ENCODE data around the gene KRTAP13-1.

Gene KRTAP13-1, protein sequence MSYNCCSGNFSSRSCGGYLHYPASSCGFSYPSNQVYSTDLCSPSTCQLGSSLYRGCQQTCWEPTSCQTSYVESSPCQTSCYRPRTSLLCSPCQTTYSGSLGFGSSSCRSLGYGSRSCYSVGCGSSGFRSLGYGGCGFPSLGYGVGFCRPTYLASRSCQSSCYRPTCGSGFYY

GRCh38 chr21:30395731-30396130 lies at the start of gene KRTAP13-1:
Gene KRTAP13-1 (plus strand): TSS chr21:30396031. CDS start chr21:30396087, 56 bp downstream.
- no peak for DNase-seq

DNA sequence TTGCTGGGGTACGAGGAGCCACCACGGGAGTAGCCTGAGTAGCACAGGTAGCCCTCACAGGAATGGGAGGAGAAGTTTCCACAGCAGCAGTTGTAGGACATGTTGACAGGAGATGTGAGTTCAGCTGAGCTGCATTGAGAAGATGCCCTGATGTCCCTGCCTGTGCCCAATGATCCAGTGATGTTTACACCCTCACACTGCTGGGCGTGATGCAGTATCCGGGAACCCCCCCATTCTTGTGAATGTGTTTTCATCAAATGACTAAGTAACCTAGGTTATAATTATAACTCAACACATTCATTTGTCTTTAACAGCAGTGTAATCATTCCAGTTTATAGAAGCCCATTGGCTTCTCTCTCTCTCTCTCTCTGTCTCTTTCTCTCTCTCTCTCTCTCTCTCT lies 47.3 kb upstream of the KRTAP13-1 start, which contains the start of gene KRTAP23-1:
KRTAP23-1 (minus strand) TSS at position 101 of the 400 bp plus-strand sequence; CDS start at position 101, 0 bp downstream.
- no peak for DNase-seq

GRCh38 chr21:30349572-30349971 lies 46.3 kb upstream of the KRTAP13-1 start:
- DNase-seq = no peak

DNA sequence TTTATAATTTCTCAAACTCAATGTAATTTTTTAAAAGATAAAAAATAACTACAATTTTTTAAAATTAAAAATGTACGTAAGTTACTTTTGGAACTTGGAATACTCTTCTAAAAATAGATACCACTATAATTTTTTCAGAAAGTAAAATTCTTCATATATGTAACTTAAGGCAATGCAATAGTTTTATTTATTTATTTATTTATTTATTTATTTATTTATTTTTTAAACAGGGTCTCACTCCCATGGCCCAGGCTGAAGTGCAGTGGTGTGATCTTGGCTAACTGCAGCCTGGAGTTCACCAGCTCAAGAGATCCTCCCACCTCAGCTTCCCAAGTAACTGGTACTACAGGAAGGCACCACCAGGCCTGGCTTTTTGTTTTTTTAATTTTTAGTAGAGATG lies 44.3 kb upstream of the KRTAP13-1 start:
- no peak for DNase-seq

- no peak for DNase-seq
Observed at GRCh38 chr21:30354308-30355005, 41.4 kb upstream of the KRTAP13-1 start.

- DNase-seq = no peak
Observed at GRCh38 chr21:30355906-30356305, 39.9 kb upstream of the KRTAP13-1 start.

GRCh38 chr21:30372139-30372770 lies 23.6 kb upstream of the KRTAP13-1 start, which contains the start of gene KRTAP13-2:
Gene KRTAP13-2 (minus strand): TSS chr21:30372271. CDS start chr21:30372213, 58 bp downstream.
- no peak for DNase-seq

DNA sequence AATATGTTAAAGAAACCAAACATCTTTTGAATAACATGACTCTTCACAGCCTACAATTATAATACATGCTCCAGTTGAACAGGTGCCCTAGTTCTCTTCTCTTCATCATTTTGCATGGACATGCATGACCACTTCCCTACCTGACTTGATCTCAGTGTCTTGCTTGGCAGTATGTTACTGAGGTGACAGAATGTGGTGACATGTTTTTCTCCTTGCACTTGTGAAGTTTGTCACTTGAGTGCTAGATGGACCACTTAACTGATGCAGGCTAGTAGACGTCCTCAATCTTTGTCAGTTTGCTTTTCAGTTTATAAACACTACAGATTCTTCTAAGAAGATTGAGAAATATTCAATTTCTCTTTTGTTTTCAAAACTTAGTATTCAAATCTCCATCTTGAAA lies 13.6 kb upstream of the KRTAP13-1 start:
- no peak for DNase-seq

DNA sequence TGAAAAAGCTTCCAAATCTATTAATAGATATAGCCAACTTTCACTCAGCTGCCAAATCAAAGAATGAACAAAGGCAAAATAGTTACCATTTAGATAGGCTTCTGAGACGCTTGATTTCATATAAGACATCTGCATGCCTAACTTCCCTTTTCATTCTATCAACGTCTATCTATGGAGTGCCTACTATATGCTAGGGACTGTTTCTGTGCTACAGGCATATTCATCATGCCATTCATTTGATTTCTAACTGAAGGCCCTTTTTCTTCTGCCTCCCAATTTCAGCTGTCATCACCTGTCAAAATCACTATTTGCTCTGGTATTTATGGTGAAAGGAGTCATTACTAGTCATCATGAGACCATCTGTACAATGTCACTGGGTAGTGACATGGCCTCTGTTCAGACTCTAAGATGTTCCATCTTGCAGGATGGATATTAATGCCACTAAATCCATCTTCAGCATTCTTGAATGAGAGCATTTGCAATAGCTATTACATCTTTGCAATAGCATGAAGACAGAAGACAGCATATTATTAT lies 4.3 kb upstream of the KRTAP13-1 start:
- DNase-seq = no peak

- no peak for DNase-seq
Observed at GRCh38 chr21:30408782-30409494, 13.1 kb downstream of the KRTAP13-1 start.

GRCh38 chr21:30415993-30416392 lies 20.2 kb downstream of the KRTAP13-1 start:
- DNase-seq = no peak

- no peak for DNase-seq
Observed at GRCh38 chr21:30425826-30426225, 30.0 kb downstream of the KRTAP13-1 start, which contains the start of gene KRTAP13-3. Gene KRTAP13-3 (minus strand): TSS chr21:30425926. CDS start chr21:30425912, 14 bp downstream.

DNA sequence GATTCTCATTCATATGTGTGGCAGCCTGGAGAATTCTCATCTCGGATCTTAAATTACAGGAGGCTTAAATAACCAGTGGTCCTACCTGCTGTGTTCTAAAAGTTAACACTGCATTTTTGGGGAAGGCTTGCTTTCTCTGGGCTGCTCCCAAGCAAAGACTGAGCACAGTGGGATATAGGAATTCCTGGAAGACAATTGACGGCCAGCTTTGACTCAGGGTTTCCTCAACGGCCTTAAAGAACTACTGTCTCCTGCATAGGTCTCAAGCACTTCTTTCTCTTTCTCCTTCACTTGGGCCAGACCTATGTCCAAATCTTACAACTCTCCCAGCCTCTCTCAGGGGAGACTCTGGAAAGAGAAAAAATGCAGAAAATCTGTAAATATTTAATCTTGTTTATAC lies 30.9 kb downstream of the KRTAP13-1 start:
- no peak for DNase-seq

DNA sequence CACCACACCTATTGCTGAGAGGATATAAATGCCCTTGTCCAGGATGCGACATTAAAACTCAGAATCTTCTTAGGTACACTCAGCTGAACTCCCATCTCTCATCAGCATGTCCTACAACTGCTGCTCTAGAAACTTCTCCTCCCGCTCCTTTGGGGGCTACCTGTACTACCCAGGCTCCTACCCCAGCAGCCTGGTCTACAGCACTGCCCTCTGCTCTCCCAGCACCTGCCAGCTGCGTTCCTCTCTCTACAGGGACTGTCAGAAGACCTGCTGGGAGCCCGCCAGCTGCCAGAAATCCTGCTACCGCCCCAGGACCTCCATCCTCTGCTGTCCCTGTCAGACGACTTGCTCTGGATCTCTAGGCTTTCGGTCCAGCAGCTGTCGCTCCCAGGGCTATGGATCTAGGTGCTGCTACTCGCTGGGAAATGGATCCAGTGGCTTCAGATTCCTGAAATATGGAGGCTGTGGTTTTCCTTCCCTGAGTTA lies 34.4 kb downstream of the KRTAP13-1 start, which contains the start of gene KRTAP13-4:
KRTAP13-4 (plus strand) TSS at position 51 of the 486 bp plus-strand sequence; CDS start at position 107, 56 bp downstream.
- no peak for DNase-seq

GRCh38 chr21:30434033-30434631 lies 38.3 kb downstream of the KRTAP13-1 start:
- no peak for DNase-seq

DNA sequence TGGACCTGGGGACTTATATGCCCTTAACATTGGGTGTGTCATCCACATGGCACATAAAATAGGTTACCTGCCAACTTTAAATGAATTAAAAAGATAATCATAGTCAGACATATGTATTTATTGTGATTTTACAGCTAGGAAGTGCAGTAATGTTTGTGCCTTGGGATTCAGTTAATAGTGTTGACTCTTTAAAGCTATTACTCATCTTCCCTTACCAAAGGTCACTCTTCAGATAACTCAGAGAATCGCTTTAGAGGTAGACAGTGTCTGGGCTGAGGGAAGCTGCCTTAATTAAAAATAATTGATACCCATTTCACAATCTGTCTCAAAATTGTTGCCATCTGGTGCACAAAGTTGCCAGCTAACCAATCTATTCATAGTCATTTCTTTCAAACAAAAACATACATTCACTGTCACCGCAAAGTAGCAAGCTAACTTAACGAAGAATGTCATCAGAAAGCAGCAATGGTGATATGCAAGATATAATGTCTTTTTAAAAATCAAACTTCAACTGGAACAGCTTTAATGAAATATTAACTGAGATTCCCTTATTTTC lies 41.3 kb downstream of the KRTAP13-1 start:
- DNase-seq = no peak

GRCh38 chr21:30439975-30440374 lies 44.1 kb downstream of the KRTAP13-1 start, which contains the start of gene KRTAP15-1:
Gene KRTAP15-1 (plus strand): TSS chr21:30440275. CDS start chr21:30440328, 53 bp downstream.
- no peak for DNase-seq

DNA sequence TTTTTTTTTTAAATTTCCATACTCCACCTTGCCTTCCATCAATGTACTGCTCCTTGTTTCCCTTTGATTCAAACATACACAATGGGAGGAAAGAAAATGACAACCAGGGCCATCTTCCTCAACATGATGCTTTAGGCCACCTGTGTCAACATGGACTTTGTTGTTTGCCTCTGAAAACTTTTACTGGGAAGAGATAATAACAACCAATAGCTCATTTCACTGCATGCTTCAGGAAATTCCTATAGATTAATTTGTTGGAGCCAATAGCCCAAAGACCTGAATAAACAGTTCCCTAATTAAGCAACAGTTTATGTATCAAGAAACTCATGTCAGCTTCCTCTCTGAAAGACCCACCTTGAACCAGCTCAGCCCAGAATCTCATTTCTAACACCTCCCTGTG lies 47.4 kb downstream of the KRTAP13-1 start:
- no peak for DNase-seq

DNA sequence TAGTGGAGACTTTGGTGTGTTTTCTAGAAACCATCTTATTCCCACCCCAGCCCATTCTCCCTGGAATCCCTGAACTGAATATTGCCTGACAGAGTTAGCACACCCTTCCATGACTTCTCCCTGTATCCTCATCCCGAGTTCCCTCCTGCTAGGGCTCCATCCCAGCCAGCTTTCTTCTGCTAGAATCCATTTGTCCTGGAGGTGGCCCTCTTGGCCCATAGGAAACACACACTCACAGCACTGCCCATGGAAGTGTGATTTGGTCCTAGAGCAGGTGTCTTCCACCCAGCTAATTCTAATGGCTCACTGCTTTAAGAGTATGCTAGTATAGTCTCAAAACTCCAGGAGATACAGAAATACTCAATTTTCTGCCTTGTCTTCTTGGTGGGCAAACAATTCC lies 48.4 kb downstream of the KRTAP13-1 start:
- DNase-seq = no peak

Data from NK-92 treated with Interleukin-12 subunit alpha and Interleukin-12 subunit beta, amount 100 ng/mL, for 24 hours (cell line).